Astrocyte of the hippocampus (primary cell): ENCODE results near the gene ITGB1BP2.
"Not testable (repeated sequence)": the region's sequence is repeated elsewhere in the genome, so short reads cannot be mapped to it uniquely, and the experiment has no call there.

Experiments used
- DNase-seq: peaks from one replicate; pipeline ENCODE4 v3.0.0; 2011; ENCODE audit warnings: low read depth, low spot score

Gene ITGB1BP2

DNA sequence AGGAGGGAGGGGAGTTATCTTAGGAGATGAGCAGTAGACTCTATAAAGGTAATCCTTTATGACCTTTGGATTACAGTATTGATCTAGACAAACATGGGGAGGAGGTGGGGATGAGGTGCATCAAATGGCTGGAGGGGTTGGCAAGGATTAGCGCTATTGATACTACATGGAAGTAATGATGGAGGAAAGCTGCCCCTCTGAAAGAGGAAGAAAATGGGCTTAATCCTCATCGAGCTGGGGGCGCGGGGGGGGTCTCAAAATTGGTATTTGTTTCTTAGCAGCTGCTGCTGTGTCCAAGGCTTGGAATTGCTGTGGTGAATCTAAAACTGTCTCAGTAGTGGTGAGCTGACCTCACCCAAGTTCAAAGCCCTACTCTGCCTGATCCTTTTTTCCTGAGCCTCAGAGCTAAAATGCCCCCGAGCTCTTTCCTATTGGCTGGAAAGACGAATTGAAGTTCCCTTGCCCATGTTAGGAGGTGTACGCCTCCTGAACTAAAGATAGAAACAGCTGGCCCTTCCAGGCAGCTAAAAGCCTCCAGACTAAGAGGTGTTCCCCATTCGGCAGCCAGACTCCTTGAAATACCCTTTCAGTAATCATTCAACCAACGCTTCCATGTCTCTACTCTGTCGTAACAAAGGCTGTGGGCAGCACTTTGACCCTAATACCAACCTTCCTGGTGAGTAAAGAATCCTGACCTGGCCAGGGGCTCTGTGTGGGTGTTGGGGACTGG lies at the start of gene ITGB1BP2:
ITGB1BP2 (plus strand) TSS at position 556 of the 730 bp plus-strand sequence; CDS start at position 613, 57 bp downstream.
- peak; percentile 16 for DNase-seq

DNA sequence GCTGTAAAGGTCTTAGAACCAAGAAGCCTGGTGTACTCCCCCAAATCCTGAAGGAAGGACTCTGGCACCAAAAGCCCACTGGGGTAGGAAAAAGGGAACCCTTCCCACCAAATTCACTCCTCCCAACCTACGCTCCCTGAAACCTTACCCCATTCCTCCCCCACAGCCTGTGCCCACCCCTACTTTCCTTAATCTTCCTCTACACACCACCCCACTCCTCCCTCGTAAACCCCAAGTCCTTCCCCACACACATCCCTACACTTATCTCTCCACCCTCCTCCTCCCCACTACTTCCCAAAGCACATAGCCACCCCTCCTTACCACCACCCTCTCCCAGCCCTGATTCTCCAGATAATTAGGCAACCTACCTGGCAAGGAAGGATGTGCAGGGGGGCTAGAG lies 49.3 kb upstream of the ITGB1BP2 start:
- no peak for DNase-seq

DNA sequence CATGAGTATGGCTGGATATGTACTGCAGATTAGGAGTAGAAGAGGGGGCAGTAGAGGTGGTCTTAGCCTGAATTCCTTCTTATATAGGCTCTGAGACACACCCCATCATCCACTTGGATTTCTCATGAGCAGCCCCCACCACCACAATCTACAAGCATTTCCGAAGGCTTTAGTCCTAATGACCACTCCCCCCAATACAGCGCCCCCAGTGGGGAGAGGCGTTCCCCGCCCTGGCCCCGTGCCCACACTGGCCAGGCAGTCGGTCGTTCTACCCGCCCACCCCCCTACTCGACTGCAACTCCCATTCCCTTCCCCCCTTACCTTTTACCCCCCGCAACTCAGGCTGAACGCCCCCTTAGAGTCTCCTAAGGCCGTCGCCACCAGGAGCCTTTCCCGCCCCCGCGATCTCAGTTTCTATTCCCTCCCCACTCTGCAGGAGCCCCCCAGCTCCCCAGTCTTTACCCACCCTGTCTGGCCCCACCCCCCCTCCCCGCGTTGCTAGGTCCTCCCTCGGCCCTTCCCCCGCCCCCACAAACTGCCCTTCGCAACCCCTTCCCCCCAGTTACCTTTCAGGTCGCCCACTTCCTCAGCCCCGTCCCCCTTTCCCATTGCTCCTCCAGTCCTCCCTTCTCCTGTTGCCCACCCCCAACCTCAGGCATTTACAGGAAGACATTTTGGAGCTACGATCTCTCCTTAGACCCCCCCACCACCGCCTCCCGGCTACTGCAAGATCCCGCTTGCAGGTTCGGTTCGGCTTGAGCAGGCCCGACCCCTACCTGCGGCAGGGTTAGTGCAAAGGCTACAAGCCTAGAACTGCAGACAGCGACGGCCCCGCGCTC lies 48.1 kb upstream of the ITGB1BP2 start:
- DNase-seq: peak; percentile 56

DNA sequence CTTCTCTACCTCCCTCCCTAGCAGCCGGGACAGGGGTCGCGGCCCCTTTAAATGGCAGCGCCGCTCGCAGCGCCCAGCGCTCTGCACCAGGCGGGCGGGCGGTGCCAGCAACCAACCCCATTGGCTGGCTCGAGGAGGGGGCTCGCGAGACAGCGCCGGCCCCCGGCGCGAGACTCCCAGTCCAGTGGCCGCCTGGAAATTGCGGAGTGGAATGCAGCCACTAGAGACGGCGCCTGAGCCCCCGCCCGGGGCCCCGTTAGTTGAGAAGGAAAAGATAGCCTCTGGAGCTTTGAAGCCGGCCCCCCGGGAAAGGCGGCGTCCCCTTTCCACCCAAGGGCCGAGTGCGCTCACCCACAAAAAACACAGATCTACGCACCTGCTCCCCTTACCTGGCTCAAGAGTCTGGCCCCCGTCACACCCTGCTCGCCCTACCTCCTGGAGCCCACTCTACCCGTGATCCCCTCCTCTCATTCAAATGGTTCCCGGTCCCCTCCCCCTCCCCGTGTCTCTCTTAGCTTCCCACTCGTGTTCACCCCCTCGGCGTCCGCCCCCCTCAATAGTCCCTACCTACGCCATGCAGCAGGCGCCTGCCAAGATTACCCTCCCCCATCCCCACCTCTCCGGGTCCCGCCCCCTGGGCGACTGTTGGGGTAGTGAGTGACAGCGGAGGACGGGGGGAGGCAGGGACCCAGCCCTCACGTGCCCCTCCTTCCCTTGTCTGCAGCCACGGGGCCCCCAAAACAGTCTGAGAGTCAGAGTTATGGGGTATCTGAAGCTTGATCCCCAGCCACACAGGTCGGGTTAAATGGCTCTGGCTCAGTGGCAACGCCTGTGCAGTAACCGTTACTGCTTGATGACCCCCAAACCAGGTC lies 47.2 kb upstream of the ITGB1BP2 start, which contains the start of gene ZMYM3:
ZMYM3 (minus strand) TSS at position 49 of the 872 bp plus-strand sequence. CDS start 885 bp downstream, outside the sequence.
- peak; percentile 94 for DNase-seq

DNA sequence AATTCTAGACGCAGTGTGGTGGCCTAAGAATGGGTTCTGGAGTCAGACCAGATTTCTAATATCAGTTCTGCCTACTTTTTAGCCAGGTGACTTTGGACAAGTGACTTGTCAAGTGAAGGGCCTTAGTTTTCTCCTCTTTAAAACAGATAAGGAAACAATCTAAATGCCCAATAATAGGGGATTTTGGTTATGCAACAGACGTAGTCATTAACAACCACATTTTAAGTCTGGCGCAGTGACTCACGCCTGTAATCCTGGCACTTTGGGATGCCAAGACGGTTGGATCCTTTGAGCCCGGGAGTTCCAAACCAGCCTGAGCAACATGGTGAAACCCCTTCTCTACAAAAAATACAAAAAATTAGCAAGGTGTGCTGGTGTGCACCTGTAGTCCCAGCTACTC lies 45.5 kb upstream of the ITGB1BP2 start:
- DNase-seq: no peak

DNA sequence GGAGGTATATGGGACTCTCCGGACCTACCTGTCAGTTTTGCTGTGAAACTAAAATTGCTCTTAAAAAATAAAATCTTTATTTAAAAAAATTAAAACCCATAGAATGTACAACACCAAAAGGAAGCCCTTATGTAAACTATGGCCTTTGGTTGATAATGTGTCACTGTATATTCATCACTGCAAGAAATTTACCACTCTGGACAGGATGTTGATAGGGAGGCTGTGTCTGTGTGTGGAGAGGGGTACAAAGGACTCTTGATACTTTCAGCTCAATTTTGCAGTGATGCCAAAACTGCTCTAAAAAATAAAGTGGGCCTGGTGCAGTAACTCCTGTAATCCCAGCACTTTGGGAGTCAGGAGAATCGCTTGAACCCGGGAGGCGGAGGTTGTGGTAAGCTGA lies 44.7 kb upstream of the ITGB1BP2 start:
- no peak for DNase-seq

DNA sequence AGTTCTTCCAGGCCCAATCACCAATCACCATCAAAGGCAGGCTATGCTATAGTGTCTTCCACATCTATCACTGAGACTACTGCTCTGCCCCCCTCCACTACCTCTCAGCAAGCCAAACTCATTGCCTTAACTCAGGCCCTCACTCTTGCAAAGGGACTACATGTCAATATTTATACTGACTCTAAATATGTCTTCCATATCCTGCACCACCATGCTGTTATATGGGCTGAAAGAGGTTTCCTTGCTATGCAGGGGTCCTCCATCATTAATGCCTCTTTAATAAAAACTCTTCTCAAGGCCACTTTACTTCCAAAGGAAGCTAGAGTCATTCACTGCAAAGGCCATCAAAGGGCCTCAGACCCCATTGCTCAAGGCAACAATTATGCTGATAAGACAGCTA lies 32.9 kb upstream of the ITGB1BP2 start:
- DNase-seq: not testable (repeated sequence)

DNA sequence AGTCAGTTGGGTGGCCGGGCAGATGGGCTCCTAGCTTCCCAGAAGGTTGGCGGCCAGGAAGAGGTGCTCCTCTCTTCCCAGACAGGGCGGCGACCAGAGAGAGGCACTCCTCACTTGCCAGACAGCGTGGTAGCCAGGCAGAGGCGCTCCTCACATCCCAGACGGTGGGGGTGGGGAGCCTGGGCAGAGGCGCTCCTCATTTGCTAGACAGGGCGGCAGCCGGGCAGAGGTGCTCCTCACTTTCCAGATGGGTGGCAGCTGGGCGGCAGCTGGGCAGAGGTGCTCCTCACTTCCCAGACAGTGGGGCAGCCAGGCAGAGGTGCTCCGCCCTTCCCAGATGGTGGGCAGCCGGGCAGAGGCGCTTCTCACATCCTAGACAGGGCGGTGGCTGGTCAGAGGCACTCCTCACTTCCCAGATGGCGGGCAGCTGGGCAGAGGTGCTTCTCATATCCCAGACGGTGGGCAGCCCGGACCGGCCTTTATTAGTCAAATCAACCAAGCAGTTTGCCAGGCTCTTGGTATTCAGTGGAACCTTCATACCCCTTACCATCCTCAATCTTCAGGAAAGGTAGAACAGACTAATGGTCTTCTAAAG lies 31.7 kb upstream of the ITGB1BP2 start:
- no peak for DNase-seq

DNA sequence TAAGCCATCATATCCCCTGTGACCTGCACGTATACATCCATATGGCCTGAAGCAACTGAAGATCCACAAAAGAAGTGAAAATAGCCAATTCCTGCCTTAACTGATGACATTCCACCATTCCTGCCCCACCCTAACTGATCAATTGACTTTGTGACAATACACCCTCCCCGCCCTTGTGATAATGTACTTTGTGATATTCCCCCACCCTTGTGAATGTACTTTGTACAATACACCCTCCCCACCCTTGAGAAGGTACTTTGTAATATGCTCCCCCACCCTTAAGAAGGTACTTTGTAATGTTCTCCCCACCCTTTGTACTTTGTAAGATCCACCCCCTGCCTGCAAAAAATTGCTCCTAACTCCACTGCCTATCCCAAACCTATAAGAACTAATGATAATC lies 29.2 kb upstream of the ITGB1BP2 start:
- DNase-seq: not testable (repeated sequence)

DNA sequence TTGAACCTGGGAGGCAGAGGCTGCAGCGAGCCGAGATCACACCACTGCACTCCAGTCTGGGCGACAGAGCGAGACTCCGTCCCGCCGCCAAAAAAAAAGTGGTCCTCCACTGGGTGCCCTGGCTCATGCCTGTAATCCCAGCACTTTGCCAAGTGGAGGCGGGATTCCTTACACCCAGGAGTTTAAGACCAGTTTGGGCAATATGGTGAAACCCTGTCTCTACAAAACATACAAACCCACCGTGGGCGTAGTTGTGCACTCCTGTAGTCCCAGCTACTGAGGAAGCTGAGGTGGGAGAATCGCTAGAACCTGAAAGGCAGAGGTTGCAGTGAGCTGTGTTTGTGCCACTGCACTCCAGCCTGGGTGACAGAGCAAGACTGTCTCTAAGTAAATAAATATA lies 20.2 kb upstream of the ITGB1BP2 start:
- DNase-seq: not testable (repeated sequence)

DNA sequence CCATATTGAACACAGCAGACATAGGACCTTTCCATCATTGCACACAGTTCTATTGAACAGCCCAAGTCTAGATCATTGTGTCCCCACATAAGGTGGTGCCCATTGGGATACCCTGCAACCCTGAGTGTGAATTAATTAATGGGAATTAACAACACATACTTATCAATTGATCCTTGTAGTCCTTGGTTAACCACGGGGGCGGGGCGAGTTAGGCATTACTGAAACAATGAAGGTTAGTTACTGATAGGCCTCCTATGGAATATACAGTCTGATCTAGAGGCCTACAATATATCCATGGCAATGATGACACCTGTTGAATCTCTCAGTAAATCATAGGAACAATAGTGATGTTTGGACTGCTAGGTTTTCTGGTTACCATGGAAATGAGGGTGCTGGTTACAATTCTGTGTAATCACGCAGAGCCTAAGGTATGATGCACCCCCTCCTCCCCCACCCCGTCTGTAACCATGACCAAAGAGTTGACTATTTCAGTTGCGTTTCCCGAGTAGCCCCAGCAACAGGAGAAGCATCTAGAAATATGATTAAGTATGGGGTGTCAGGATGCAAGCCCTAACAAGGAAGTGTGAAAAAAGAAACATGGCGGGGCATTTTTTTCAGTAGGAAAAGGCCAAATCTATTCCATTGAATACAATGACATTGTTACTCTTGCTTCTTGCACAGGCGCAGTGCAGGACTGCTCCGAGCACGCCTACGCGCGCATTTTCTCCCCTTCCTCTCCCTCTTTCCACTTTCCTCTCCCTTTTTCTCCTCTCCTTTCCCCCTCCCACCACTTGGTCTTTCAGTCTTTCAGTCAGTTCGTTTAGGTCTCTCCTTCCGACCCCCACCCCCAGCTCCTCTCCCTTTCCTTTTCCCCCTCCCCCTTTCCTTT lies 18.8 kb upstream of the ITGB1BP2 start:
- peak; percentile 57 for DNase-seq

DNA sequence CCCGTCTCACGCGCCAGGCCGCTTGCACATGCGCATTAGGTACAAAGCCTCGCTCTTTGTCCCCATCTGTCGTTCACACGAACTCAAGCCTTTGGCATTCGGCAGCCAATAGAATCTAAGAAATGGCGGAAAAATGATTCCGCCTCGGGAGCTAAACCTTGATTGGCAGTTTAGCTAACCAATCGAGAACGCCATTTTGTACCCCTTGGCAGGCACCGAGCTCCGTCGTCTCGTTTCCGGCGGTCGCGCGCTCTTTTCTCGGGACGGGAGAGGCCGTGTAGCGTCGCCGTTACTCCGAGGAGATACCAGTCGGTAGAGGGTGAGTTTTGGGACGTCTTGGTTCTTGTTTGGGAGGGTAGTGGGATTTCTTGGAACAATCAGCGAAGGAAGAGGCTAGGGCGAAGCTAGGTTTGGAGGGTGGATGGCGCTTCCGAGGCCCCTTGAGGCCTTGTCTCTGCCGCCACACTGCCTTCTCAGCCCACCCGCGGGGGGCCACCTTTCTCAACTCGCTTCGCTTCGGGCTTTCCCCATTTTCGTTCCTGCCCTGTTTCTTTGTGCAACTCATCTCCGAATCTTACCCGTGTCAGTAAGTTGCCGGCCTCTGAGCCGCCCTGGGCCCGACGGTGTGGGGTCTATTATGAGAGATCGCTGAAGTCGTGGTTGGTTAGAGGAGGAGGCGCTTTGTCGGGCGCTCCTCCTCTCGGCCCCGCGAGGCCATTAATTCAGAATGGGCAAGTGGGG lies 18.0 kb upstream of the ITGB1BP2 start, which contains the start of gene NONO:
NONO (plus strand) TSS at position 233 of the 741 bp plus-strand sequence. CDS start 7,003 bp downstream, outside the sequence.
- peak; percentile 98 for DNase-seq

DNA sequence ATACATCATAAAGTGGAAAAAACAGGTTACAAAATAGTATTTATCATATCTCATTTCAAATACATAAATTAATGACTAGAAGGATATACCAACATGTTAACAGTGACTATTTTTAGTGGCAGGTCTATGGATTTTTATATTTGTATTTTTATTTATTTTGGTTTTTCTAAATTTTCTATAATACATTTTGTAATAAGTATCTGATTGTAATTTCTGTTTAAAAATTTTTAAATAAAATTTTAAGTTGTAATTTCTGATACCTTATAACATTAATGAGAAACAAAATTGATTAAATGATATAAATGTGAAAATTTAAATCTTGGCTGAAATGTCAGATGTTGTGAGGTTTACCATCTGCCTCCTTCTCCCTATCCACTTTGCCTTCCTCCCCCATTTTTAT lies 15.6 kb upstream of the ITGB1BP2 start:
- no peak for DNase-seq

DNA sequence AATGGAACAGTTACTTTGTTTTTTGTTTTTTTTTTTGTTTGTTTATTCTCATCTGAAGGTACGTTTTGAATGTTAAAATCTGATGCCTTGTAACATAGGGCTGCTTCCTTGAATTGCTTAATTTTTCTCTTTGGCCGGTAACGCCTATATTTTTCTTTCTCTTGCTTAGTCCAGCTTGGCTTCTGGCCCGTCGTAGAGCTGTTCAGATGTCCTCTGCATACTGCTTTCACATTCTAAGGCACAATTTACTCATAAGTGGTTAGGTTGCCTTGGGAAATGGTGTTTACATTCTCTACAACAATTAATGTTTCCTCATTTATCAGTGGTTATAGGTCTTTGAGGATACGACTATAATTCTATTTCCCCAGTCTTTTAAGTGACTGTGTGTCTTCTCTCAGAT lies 10.2 kb upstream of the ITGB1BP2 start:
- DNase-seq: no peak

DNA sequence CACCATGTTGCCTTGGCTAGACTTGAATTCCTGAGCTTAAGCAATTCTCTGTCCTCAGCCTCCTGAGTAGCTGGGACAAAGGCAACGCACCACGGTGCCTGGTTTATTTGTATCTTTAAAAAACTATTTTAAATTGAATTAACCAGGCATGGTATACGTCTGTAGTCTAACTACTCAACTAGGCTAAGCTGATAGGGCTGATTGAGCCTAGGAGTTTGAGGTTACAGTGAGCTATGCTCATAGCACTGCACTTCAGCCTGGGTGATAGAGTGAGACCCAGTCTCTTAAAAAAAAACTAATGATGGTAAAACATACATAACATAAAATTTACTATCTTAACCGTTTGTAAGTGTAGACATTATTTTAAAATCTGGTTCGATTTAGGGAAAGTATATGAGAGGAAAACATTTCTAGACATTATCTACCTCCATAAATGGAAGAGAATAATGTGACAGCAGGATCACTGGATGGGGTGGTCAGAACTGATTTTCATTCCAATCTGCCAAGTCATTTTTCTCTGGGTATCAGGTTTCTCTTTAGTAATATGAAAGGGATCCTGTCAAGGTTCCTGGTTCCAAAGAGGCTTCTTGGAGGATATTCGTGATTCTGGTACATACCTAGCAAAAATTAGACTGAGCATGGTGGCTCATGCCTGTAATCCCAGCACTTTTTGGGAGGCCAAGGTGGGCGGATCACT lies 8.7 kb upstream of the ITGB1BP2 start:
- DNase-seq: peak; percentile 48

DNA sequence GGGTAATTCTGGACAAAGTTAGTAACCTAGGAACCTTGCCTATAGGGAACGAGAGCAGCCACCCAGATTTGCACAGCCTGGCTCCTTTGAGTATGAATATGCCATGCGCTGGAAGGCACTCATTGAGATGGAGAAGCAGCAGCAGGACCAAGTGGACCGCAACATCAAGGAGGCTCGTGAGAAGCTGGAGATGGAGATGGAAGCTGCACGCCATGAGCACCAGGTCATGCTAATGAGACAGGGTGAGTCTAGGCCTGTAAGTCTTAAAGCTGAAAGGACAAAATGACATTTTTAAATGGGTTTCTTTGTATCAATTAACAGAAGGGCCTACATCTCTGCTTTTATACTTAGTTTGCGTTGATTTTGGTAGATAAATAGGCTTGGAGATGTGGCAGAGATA lies 4.7 kb upstream of the ITGB1BP2 start:
- no peak for DNase-seq

DNA sequence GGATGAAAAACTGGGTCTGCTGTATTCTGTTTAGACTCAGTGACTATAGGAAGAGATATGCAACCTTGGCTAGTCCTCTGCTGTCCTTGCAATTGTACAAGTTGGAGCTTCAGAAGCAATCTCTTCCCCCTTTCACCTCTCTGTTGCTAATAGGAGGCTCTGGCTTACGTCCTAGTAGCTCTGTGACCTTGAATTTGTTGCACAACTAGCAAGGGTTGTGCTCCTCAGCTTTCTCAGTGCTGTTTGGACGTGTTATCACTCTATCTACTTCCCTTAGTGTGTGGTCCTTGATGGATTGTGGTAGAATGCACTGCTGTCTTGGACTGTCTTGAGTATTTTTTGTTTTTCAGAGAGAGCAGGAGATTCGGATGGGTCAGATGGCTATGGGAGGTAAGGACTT lies 3.4 kb upstream of the ITGB1BP2 start:
- no peak for DNase-seq

DNA sequence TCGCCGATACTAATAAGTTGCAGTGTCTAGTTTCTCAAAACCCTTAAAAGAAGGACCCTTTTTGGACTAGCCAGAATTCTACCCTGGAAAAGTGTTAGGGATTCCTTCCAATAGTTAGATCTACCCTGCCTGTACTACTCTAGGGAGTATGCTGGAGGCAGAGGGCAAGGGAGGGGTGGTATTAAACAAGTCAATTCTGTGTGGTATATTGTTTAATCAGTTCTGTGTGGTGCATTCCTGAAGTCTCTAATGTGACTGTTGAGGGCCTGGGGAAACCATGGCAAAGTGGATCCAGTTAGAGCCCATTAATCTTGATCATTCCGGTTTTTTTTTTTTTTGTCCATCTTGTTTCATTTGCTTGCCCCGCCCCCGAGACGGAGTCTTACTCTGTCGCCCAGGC lies 1.5 kb upstream of the ITGB1BP2 start:
- not testable (repeated sequence) for DNase-seq

DNA sequence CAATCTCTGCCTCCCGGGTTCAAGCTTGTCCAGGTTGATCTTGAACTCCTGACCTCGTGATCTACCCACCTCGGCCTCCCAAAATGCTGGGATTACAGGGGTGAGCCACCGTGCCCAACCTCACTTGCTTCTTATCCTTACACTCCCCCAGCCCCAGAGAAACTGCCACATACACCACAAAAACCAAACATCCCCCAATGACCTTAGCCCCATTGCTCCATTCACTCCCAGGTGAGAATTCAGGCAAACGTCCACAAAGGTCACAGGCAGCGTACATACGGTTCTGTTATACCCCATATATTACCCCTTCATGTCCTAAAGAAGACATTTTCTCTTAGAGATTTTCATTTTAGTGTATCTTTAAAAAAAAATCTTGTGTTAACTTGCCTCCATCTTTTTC lies 1.1 kb upstream of the ITGB1BP2 start:
- DNase-seq: not testable (repeated sequence)
